IMR-90 (cell line): Measurements from ENCODE around the gene ANKRD33B. TPM values are rescaled to one million over a fixed set of nuclear protein-coding genes. Genes with fewer than 3 reads are reported as not detected.
A peak's percentile ranks its signal among the peaks of the same experiment; 100 is the strongest.

Source experiments
- ATAC-seq: fragments of 200-7000 bp; cut with Tn5 transposase; 2 replicates; pipeline ENCODE4 v1.9.1; 2020; ENCODE audit warnings: low read depth, mild to moderate bottlenecking, moderate library complexity
- BruUV-seq: library from RNA; stranded (reverse); fragments of 400-500 nt; replicated peaks from 2 replicates; lab custom pipeline; 2021; lab: Mats Ljungman, UMichigan
- CTCF ChIA-PET: fragments of 300-600 bp; formaldehyde crosslinking; extraction: SDS; loops from one replicate; lab custom pipeline; 2021; ENCODE audit warnings: antibody characterized with exemption; lab: Yijun Ruan, JAX
- POLR2A ChIA-PET: fragments of 300-600 bp; sonication (Branson Sonifier 250); formaldehyde crosslinking; loops from one replicate; lab custom pipeline; 2022; ENCODE audit warnings: antibody characterized with exemption; ENCODE audit not compliant: unreplicated experiment; lab: Charles Lee
- DNase-seq: peaks from one replicate; pipeline ENCODE4 v3.0.0; 2013
- H2AFZ ChIP-seq: replicated peaks from 2 replicates; pipeline ENCODE3; 2013; ENCODE audit warnings: low read length, mild to moderate bottlenecking; ENCODE audit not compliant: poor library complexity
- H2AK5ac ChIP-seq: 2 replicates; pipeline ENCODE4 v1.6.1; 2013; ENCODE audit warnings: low read depth, low read length, inconsistent platforms
- H2AK9ac ChIP-seq: replicated peaks from 2 replicates; pipeline ENCODE3; 2013; ENCODE audit warnings: mild to moderate bottlenecking, low read depth, low read length, moderate library complexity; ENCODE audit not compliant: poor library complexity
- H2BK120ac ChIP-seq: 2 replicates; pipeline ENCODE4 v1.6.1; 2013; ENCODE audit warnings: low read depth, low read length, inconsistent platforms
- H2BK15ac ChIP-seq: 3 replicates; pipeline ENCODE4 v1.6.1; 2013; ENCODE audit warnings: low read depth, low read length, inconsistent platforms
- H2BK20ac ChIP-seq: 2 replicates; pipeline ENCODE4 v1.6.1; 2013; ENCODE audit warnings: low read depth, mild to moderate bottlenecking, inconsistent platforms, low read length, moderate library complexity
- H2BK5ac ChIP-seq: 2 replicates; pipeline ENCODE4 v1.6.1; 2013; ENCODE audit warnings: mild to moderate bottlenecking, low read depth, low read length, inconsistent platforms; ENCODE audit not compliant: poor library complexity, severe bottlenecking
- H3K14ac ChIP-seq: replicated peaks from 2 replicates; pipeline ENCODE4 v1.6.1; 2013; ENCODE audit warnings: low read depth, low read length, inconsistent platforms
- H3K18ac ChIP-seq: 2 replicates; pipeline ENCODE4 v1.6.1; 2013; ENCODE audit warnings: low read depth, low read length, control low read depth
- H3K23ac ChIP-seq: 2 replicates; pipeline ENCODE4 v1.6.1; 2013; ENCODE audit warnings: low read depth, low read length, inconsistent platforms
- H3K27ac ChIP-seq: 2 replicates; pipeline ENCODE4 v1.5.1; 2013; ENCODE audit warnings: mild to moderate bottlenecking, control low read depth, low read length; ENCODE audit not compliant: insufficient read depth
- H3K27me3 ChIP-seq: 2 replicates; pipeline ENCODE4 v1.6.1; 2013; ENCODE audit warnings: low read length; ENCODE audit not compliant: control insufficient read depth, insufficient read depth
- H3K36me3 ChIP-seq: 2 replicates; pipeline ENCODE4 v1.6.1; 2013; ENCODE audit warnings: low read length, mixed read lengths; ENCODE audit not compliant: control insufficient read depth, insufficient read depth
- H3K4ac ChIP-seq: 2 replicates; pipeline ENCODE4 v1.6.1; 2013; ENCODE audit warnings: low read depth, low read length, inconsistent platforms
- H3K4me1 ChIP-seq: 2 replicates; pipeline ENCODE4 v1.6.1; 2013; ENCODE audit warnings: low read length, mixed read lengths; ENCODE audit not compliant: control insufficient read depth, insufficient read depth
- H3K4me2 ChIP-seq: 2 replicates; pipeline ENCODE4 v1.6.1; 2013; ENCODE audit warnings: low read depth, mild to moderate bottlenecking, control low read depth, low read length, moderate library complexity
- H3K4me3 ChIP-seq: 2 replicates; pipeline ENCODE4 v1.5.1; 2013; ENCODE audit warnings: low read depth, mild to moderate bottlenecking, control low read depth, low read length, moderate library complexity; ENCODE audit not compliant: insufficient read depth
- H3K56ac ChIP-seq: 2 replicates; pipeline ENCODE4 v1.6.1; 2013; ENCODE audit warnings: low read length, inconsistent platforms; ENCODE audit not compliant: insufficient read depth; ENCODE audit errors: extremely low read depth
- H3K79me1 ChIP-seq, 2 experiments: 2 replicates each; pipeline ENCODE4 v1.6.1; 2013; ENCODE audit warnings: low read length in 2 of 2, inconsistent platforms in 1 of 2, low read depth in 1 of 2
- H3K9ac ChIP-seq: 2 replicates; pipeline ENCODE4 v1.6.1; 2013; ENCODE audit warnings: low read depth, low read length, control low read depth
- H3K9me1 ChIP-seq: 2 replicates; pipeline ENCODE4 v1.6.1; 2013; ENCODE audit warnings: low read length, inconsistent platforms; ENCODE audit not compliant: insufficient read depth
- H3K9me3 ChIP-seq: 2 replicates; pipeline ENCODE4 v1.6.1; 2013; ENCODE audit warnings: low read length; ENCODE audit not compliant: control insufficient read depth, insufficient read depth
- H4K20me1 ChIP-seq: 2 replicates; pipeline ENCODE4 v1.6.1; 2013; ENCODE audit warnings: low read length, inconsistent platforms; ENCODE audit not compliant: insufficient read depth
- H4K5ac ChIP-seq: 2 replicates; pipeline ENCODE4 v1.6.1; 2013; ENCODE audit warnings: mild to moderate bottlenecking, low read depth, low read length, control low read depth
- H4K8ac ChIP-seq, 2 experiments: 2 replicates each; pipeline ENCODE4 v1.6.1; 2013; ENCODE audit warnings: low read depth in 2 of 2, low read length in 2 of 2, control low read depth in 1 of 2, inconsistent platforms in 1 of 2
- H4K91ac ChIP-seq: 2 replicates; pipeline ENCODE4 v1.6.1; 2013; ENCODE audit warnings: low read depth, low read length, inconsistent platforms; ENCODE audit not compliant: insufficient read depth
- MAFK ChIP-seq: IDR thresholded peaks from 2 replicates; pipeline ENCODE4 v1.6.1; 2012; ENCODE audit warnings: low read depth, low read length, improper control_type of control experiment
- SMC3 ChIP-seq: fragments of 150-350 bp; IDR thresholded peaks from 2 replicates; pipeline ENCODE4 v1.6.1; 2016; ENCODE audit warnings: low read depth, mild to moderate bottlenecking, antibody characterized with exemption, low read length, moderate library complexity
- dilution Hi-C: fragments of 300-500 bp; cut with HindIII; formaldehyde crosslinking; loops from one replicate; pipeline ENCODE4 v1.14.3; 2018; ENCODE audit warnings: low sequenced_read_pairs; ENCODE audit not compliant: unreplicated experiment
- in situ Hi-C: fragments of 300-500 bp; cut with MboI; formaldehyde crosslinking; loops from 3 replicates; pipeline ENCODE4 v1.14.3; 2019; ENCODE audit warnings: low sequenced_read_pairs, inconsistent platforms, mixed read lengths
- intact Hi-C: fragments of 100-400 bp; cut with micrococcal nuclease; formaldehyde crosslinking; loops from 2 replicates; pipeline ENCODE4 v1.10.0; 2022
- polyA plus RNA-seq, 3 experiments: library from polyadenylated mRNA; depleted of rRNA; stranded (reverse); fragments of >200 nt; gene quantifications; 2 replicates each; pipeline ENCODE4 v1.2.3, GENCODE V29; 2012; ENCODE audit warnings: low replicate concordance in 1 of 3
- total RNA-seq: library from RNA; depleted of rRNA; stranded (reverse); fragments of >200 nt; gene quantifications from 2 replicates; pipeline ENCODE4 v1.2.3, GENCODE V29; 2012

ANKRD33B gene
- total and polyA plus RNA-seq, 2 of the 4 experiments (the other 2 are of a cell fraction): 2.5 to 3.3 TPM

- H2BK120ac ChIP-seq: no peak overlapping the region
- no peak overlapping the region for H3K4me3 ChIP-seq
- H3K36me3 ChIP-seq: peaks cover 1% of the 10 kb centered on the region; the same call in 1 of the 2 replicates
- H3K79me1 ChIP-seq: peaks cover 20 to 65% of the 10 kb centered on the region in 2 experiments; a peak in 3 of 4 replicates
- no peak overlapping the region for H3K14ac ChIP-seq
- H4K8ac ChIP-seq: no peak overlapping the region
- ATAC-seq (no peak), DNase-seq (no peak)
- POLR2A ChIA-PET: no interaction called here
- H3K9me1 ChIP-seq: peaks cover 20% of the 10 kb centered on the region
- no peak overlapping the region; the same call in 2 of the 3 replicates for H2BK15ac ChIP-seq
- in situ Hi-C loops: no loop called here
- intact Hi-C loops: no loop called here
- CTCF ChIA-PET: no interaction called here
- H2AK9ac ChIP-seq: no peak overlapping the region
- no peak overlapping the region for H4K5ac ChIP-seq
- peaks cover 33% of the 10 kb centered on the region; the same call in 1 of the 2 replicates for H4K20me1 ChIP-seq
- no peak overlapping the region for H3K4ac ChIP-seq
- no peak overlapping the region for H3K23ac ChIP-seq
- H3K27me3 ChIP-seq: no peaks in the 10 kb centered on the region
- peak; percentile 67 for TF ChIP-seq MAFK
- no peak for TF ChIP-seq SMC3
- H3K27ac ChIP-seq: no peak overlapping the region
- H3K9me3 ChIP-seq: no peaks in the 10 kb centered on the region
- no peak overlapping the region for H3K4me2 ChIP-seq
- no peak overlapping the region for H3K9ac ChIP-seq
- peaks cover 15% of the 10 kb centered on the region for H3K4me1 ChIP-seq
- no peak overlapping the region for H2AFZ ChIP-seq
- H3K18ac ChIP-seq: no peak overlapping the region
- no TSS peak for BruUV-seq
- no peak overlapping the region for H3K56ac ChIP-seq
- H4K91ac ChIP-seq: no peak overlapping the region
- no peak overlapping the region for H2BK5ac ChIP-seq
- H2BK20ac ChIP-seq: no peak overlapping the region
- dilution Hi-C loops: no loop called here
- no peak overlapping the region for H2AK5ac ChIP-seq
Measured at GRCh38 chr5:10592601-10593000, 28.7 kb downstream of the ANKRD33B start.
